Measurements from ENCODE around the gene NNMT.

- TF ChIP-seq POLR2A (IDR thresholded peaks at IDR 0.05): no peak
- TF ChIP-seq CTCF (IDR thresholded peaks at IDR 0.05): no peak
Measured at GRCh38 chr11:114287154-114287553, 9.0 kb upstream of the NNMT start.
